GM23248 (cell line): ENCODE measurements around the gene CLSTN2. TPM values are rescaled to one million over a fixed set of nuclear protein-coding genes. Genes with fewer than 3 reads are reported as not detected.

Experiments used
- DNase-seq: peaks from one replicate; pipeline ENCODE4 v3.0.0-alpha.2; 2015
- H2AFZ ChIP-seq: fragments of 200-600 bp; sonication (generic); 2 replicates; pipeline ENCODE4 v1.6.1; 2016; ENCODE audit warnings: antibody characterized with exemption
- H3F3A ChIP-seq: fragments of 200-600 bp; sonication (generic); 2 replicates; pipeline ENCODE4 v1.6.1; 2016; ENCODE audit warnings: mild to moderate bottlenecking, antibody characterized with exemption, mixed run types; ENCODE audit not compliant: insufficient read depth
- H3K27ac ChIP-seq: fragments of 200-600 bp; sonication (generic); 2 replicates; pipeline ENCODE4 v1.5.1; 2016; ENCODE audit warnings: mild to moderate bottlenecking
- H3K27me3 ChIP-seq: fragments of 200-600 bp; sonication (generic); replicated peaks from 2 replicates; pipeline ENCODE4 v1.6.1; 2016; ENCODE audit warnings: mild to moderate bottlenecking; ENCODE audit not compliant: insufficient read depth
- H3K36me3 ChIP-seq: fragments of 200-600 bp; sonication (generic); 2 replicates; pipeline ENCODE4 v1.6.1; 2016; ENCODE audit warnings: low read depth, mild to moderate bottlenecking
- H3K4me1 ChIP-seq: fragments of 200-600 bp; sonication (generic); 2 replicates; pipeline ENCODE4 v1.6.1; 2016; ENCODE audit warnings: mild to moderate bottlenecking; ENCODE audit not compliant: insufficient read depth
- H3K4me2 ChIP-seq: fragments of 200-600 bp; sonication (generic); one replicate; pipeline ENCODE4 v1.6.1; 2016; ENCODE audit warnings: mild to moderate bottlenecking; ENCODE audit not compliant: unreplicated experiment
- H3K4me3 ChIP-seq: fragments of 200-600 bp; sonication (generic); 2 replicates; pipeline ENCODE4 v1.5.1; 2016; ENCODE audit warnings: mild to moderate bottlenecking
- H3K79me2 ChIP-seq: fragments of 200-600 bp; sonication (generic); 2 replicates; pipeline ENCODE4 v1.6.1; 2016; ENCODE audit warnings: mild to moderate bottlenecking; ENCODE audit not compliant: insufficient read depth
- H3K9ac ChIP-seq: fragments of 200-600 bp; sonication (generic); 2 replicates; pipeline ENCODE4 v1.6.1; 2016; ENCODE audit warnings: mild to moderate bottlenecking
- H3K9me2 ChIP-seq: fragments of 200-600 bp; sonication (generic); 2 replicates; pipeline ENCODE4 v1.6.1; 2016; ENCODE audit warnings: mixed run types, mild to moderate bottlenecking, moderate library complexity; ENCODE audit not compliant: insufficient read depth
- H3K9me3 ChIP-seq: fragments of 200-600 bp; sonication (generic); one replicate; pipeline ENCODE4 v1.6.1; 2017; ENCODE audit warnings: low read depth
- H4K20me1 ChIP-seq: fragments of 200-600 bp; sonication (generic); 2 replicates; pipeline ENCODE4 v1.6.0; 2016; ENCODE audit not compliant: insufficient read depth
- EZH2 ChIP-seq: fragments of 200-600 bp; sonication (generic); IDR thresholded peaks from 2 replicates; pipeline ENCODE4 v1.6.1; 2018; ENCODE audit warnings: antibody characterized with exemption, mild to moderate bottlenecking; ENCODE audit not compliant: insufficient read depth, poor library complexity, severe bottlenecking
- EZH2phosphoT487 ChIP-seq: fragments of 200-600 bp; sonication (generic); IDR thresholded peaks from 2 replicates; pipeline ENCODE4 v1.6.1; 2018; ENCODE audit warnings: antibody characterized with exemption, moderate library complexity, mild to moderate bottlenecking, low read depth; ENCODE audit not compliant: insufficient read depth
- WGBS, 2 experiments: methylation state at CpG; one replicate each; pipeline ENCODE4 v1.1.6; 2015 to 2017; ENCODE audit warnings: low lambda C conversion rate in 2 of 2, low coverage in 1 of 2; ENCODE audit errors: missing lambda C conversion rate in 2 of 2; 5-methylcytosine and 5-hydroxymethylcytosine counted together
- in situ Hi-C: fragments of 300-500 bp; cut with MboI; formaldehyde crosslinking; loops from 2 replicates; pipeline ENCODE4 v1.15.0; 2020
- polyA plus RNA-seq: library from polyadenylated mRNA; unstranded; fragments of >200 nt; fragmentation: Nextera tagmentation; extraction: Ambion mirVana; gene quantifications from 2 replicates; pipeline ENCODE4 v1.2.1, GENCODE V29; 2016
- total RNA-seq: library from RNA; depleted of rRNA; stranded (reverse); fragments of >200 nt; shearing (Covaris generic); gene quantifications from 2 replicates; pipeline ENCODE4 v1.2.3, GENCODE V29; 2014; rRNA removed

Gene CLSTN2
- total RNA-seq (not detected in 2 replicates), polyA plus RNA-seq (not detected in 2 replicates)

- Histone ChIP-seq H3K4me2 (peak within 1 kb of the TSS; percentile 44), H3K79me2 (no peaks in the 10 kb centered on the region), H3K36me3 (no peaks in the 10 kb centered on the region), H3K9me3 (no peaks in the 10 kb centered on the region), H3K9me2 (no peaks in the 10 kb centered on the region), H3K27ac (no peak within 1 kb of the TSS), H3F3A (no peaks in the 10 kb centered on the region), H2AFZ (peak within 1 kb of the TSS; percentile 50), H3K27me3 (peaks cover 40% of the 10 kb centered on the region), H3K4me3 (peak within 1 kb of the TSS; percentile 59), H4K20me1 (no peaks in the 10 kb centered on the region), H3K4me1 (no peaks in the 10 kb centered on the region; the same call in 1 of the 2 replicates), H3K9ac (no peak within 1 kb of the TSS)
- in situ Hi-C loops = no loop called here
- WGBS, 2 experiments = 5% methylated on average over 51 to 75 of the region's 89 CpGs
- DNase-seq = peak; percentile 66
- TF ChIP-seq EZH2 (no peak), EZH2phosphoT487 (no peak)
Observed at GRCh38 chr3:139935016-139935865, at the start of gene CLSTN2. Gene CLSTN2 (plus strand): TSS chr3:139935185.

- TF ChIP-seq EZH2 (no peak), EZH2phosphoT487 (no peak)
- Histone ChIP-seq H3K27me3 (no peaks in the 10 kb centered on the region), H3K79me2 (no peaks in the 10 kb centered on the region), H4K20me1 (no peaks in the 10 kb centered on the region), H3K9me3 (no peaks in the 10 kb centered on the region), H3K9me2 (no peaks in the 10 kb centered on the region), H2AFZ (no peak overlapping the region), H3K4me3 (no peak overlapping the region), H3K4me1 (no peaks in the 10 kb centered on the region), H3K27ac (no peak overlapping the region), H3K36me3 (no peaks in the 10 kb centered on the region), H3F3A (no peaks in the 10 kb centered on the region), H3K4me2 (no peak overlapping the region), H3K9ac (no peak overlapping the region)
- no peak for DNase-seq
- in situ Hi-C loops = no loop called here
Observed at GRCh38 chr3:139887431-139887830, 47.6 kb upstream of the CLSTN2 start.

GRCh38 chr3:139888561-139889140 lies 46.3 kb upstream of the CLSTN2 start:
- H3K4me3 ChIP-seq = no peak overlapping the region
- H3K9ac ChIP-seq = no peak overlapping the region
- in situ Hi-C loops = no loop called here
- H3K27ac ChIP-seq = no peak overlapping the region
- H3K9me2 ChIP-seq = no peaks in the 10 kb centered on the region
- DNase-seq = no peak
- H3F3A ChIP-seq = no peaks in the 10 kb centered on the region
- no peak overlapping the region for H3K4me2 ChIP-seq
- H4K20me1 ChIP-seq = no peaks in the 10 kb centered on the region
- H3K4me1 ChIP-seq = no peaks in the 10 kb centered on the region
- H3K79me2 ChIP-seq = no peaks in the 10 kb centered on the region
- TF ChIP-seq EZH2 (no peak), EZH2phosphoT487 (no peak)
- no peaks in the 10 kb centered on the region for H3K9me3 ChIP-seq
- H2AFZ ChIP-seq = no peak overlapping the region
- H3K27me3 ChIP-seq = no peaks in the 10 kb centered on the region
- no peaks in the 10 kb centered on the region for H3K36me3 ChIP-seq
- WGBS, 2 experiments = 64 to 70% methylated on average over 2 of the region's 2 CpGs

GRCh38 chr3:139893267-139893962 lies 41.6 kb upstream of the CLSTN2 start:
- Histone ChIP-seq H3K36me3 (no peaks in the 10 kb centered on the region), H3K79me2 (no peaks in the 10 kb centered on the region), H3K4me3 (no peak overlapping the region), H3F3A (no peaks in the 10 kb centered on the region), H3K27ac (no peak overlapping the region), H3K9me3 (no peaks in the 10 kb centered on the region), H3K4me2 (no peak overlapping the region), H4K20me1 (no peaks in the 10 kb centered on the region), H3K27me3 (no peaks in the 10 kb centered on the region), H3K9ac (no peak overlapping the region), H3K9me2 (no peaks in the 10 kb centered on the region), H2AFZ (no peak overlapping the region), H3K4me1 (no peaks in the 10 kb centered on the region)
- no peak for DNase-seq
- 31 to 40% methylated on average over 2 of the region's 2 CpGs for WGBS, 2 experiments
- TF ChIP-seq EZH2phosphoT487 (no peak), EZH2 (no peak)
- in situ Hi-C loops = no loop called here
